ENCODE measurements around the gene OR4P4. TPM values are rescaled to one million over a fixed set of nuclear protein-coding genes. Genes with fewer than 3 reads are reported as not detected.

OR4P4 gene
- total and polyA plus RNA-seq, 9 of the 15 experiments (the other 6 are each of a cell fraction or from before 2014, with no cell fraction given): not detected

- TF ChIP-seq ZNF57 (CRISPR knock-in tag; IDR thresholded peaks at IDR 0.05) (no peak), RHOXF2B (CRISPR knock-in tag; conservative IDR thresholded peaks at IDR 0.05) (no peak)
- DNase-seq (ENCODE audit: extremely low read depth in 1 of 4, low spot score in 3 of 4) (no peak), FAIRE-seq (no peak), ATAC-seq (no peak)
- Histone ChIP-seq H3K36me3 (ENCODE audit: control insufficient read depth, insufficient read depth, low read length) (no peaks in the 10 kb centered on the region), H3K9ac (ENCODE audit: insufficient read depth in 1 of 2, low read depth in 2 of 2, low read length in 2 of 2) (no peak overlapping the region), H3K27ac (ENCODE audit: extremely low read depth, low read depth, low read length) (no peak overlapping the region), H3K4me1 (replicated peaks in 1 of 2; ENCODE audit: control insufficient read depth in 2 of 2, insufficient read depth in 2 of 2, low read length in 2 of 2) (no peaks in the 10 kb centered on the region), H3K9me3 (replicated peaks; ENCODE audit: control insufficient read depth, insufficient read depth, low read depth, low read length) (no peaks in the 10 kb centered on the region), H4K20me1 (replicated peaks; ENCODE audit: control insufficient read depth, insufficient read depth, low read length) (no peaks in the 10 kb centered on the region), H3K4me3 (no peak overlapping the region), H3K79me2 (ENCODE audit: control insufficient read depth, insufficient read depth, low read length) (no peaks in the 10 kb centered on the region), H2AFZ (ENCODE audit: low read depth, low read length) (no peak overlapping the region), H3K9me1 (ENCODE audit: control insufficient read depth, insufficient read depth, low read length) (no peaks in the 10 kb centered on the region), H3K4me2 (ENCODE audit: insufficient read depth, low read length) (no peak overlapping the region), H3K27me3 (ENCODE audit: control insufficient read depth in 2 of 2, insufficient read depth in 2 of 2, low read length in 2 of 2) (no peaks in the 10 kb centered on the region)
- intact Hi-C loops (cut with micrococcal nuclease) (no loop called here), in situ Hi-C loops (cut with MboI) (no loop called here)
- CTCF ChIA-PET (ENCODE audit: low intra/inter-chr PET ratio): no interaction called here
- POLR2A ChIA-PET: no interaction called here
- 0% methylated on average over 1 of the region's 1 CpG for WGBS (ENCODE audit: insufficient coverage, low coverage, missing lambda C conversion rate)
- BruUV-seq (replicated peaks): no TSS peak
These were observed 17.6 kb downstream of the OR4P4 start for GRCh38 chr11:55652560-55652959.

GRCh38 chr11:55655096-55655495 is 20.2 kb downstream of the OR4P4 start:
- BruUV-seq (replicated peaks): no TSS peak
- Histone ChIP-seq H4K20me1 (replicated peaks; ENCODE audit: control insufficient read depth, insufficient read depth, low read length) (no peaks in the 10 kb centered on the region), H3K9me1 (ENCODE audit: control insufficient read depth, insufficient read depth, low read length) (no peaks in the 10 kb centered on the region), H3K79me2 (ENCODE audit: control insufficient read depth, insufficient read depth, low read length) (no peaks in the 10 kb centered on the region), H3K36me3 (ENCODE audit: control insufficient read depth, insufficient read depth, low read length) (no peaks in the 10 kb centered on the region), H3K4me3 (no peak overlapping the region), H3K4me1 (replicated peaks in 1 of 2; ENCODE audit: control insufficient read depth in 2 of 2, insufficient read depth in 2 of 2, low read length in 2 of 2) (no peaks in the 10 kb centered on the region), H3K27me3 (ENCODE audit: control insufficient read depth in 2 of 2, insufficient read depth in 2 of 2, low read length in 2 of 2) (no peaks in the 10 kb centered on the region), H3K27ac (ENCODE audit: extremely low read depth, low read depth, low read length) (no peak overlapping the region), H3K4me2 (ENCODE audit: insufficient read depth, low read length) (no peak overlapping the region), H3K9me3 (replicated peaks; ENCODE audit: control insufficient read depth, insufficient read depth, low read depth, low read length) (no peaks in the 10 kb centered on the region), H2AFZ (ENCODE audit: low read depth, low read length) (no peak overlapping the region), H3K9ac (ENCODE audit: insufficient read depth in 1 of 2, low read depth in 2 of 2, low read length in 2 of 2) (no peak overlapping the region)
- ChIA-PET CTCF (ENCODE audit: low intra/inter-chr PET ratio) (no interaction called here), POLR2A (no interaction called here)
- intact Hi-C loops (cut with micrococcal nuclease) (no loop called here), in situ Hi-C loops (cut with MboI) (no loop called here)
- FAIRE-seq (no peak), DNase-seq (ENCODE audit: extremely low read depth in 1 of 4, low spot score in 3 of 4) (no peak), ATAC-seq (no peak)
- TF ChIP-seq ZBTB8A (IDR thresholded peaks at IDR 0.05; ENCODE audit: partially characterized antibody) (no peak), CHD1 (IDR thresholded peaks at IDR 0.05; ENCODE audit: low read length) (no peak), CXXC5 (CRISPR knock-in tag; IDR thresholded peaks at IDR 0.05) (no peak), ETV1 (tag; conservative IDR thresholded peaks at IDR 0.05; ENCODE audit: low read depth) (no peak), YBX1 (IDR thresholded peaks at IDR 0.05) (no peak), MTA1 (IDR thresholded peaks at IDR 0.05; ENCODE audit: borderline replicate concordance) (no peak), FOXK2 (conservative IDR thresholded peaks at IDR 0.05 in 1 of 2, IDR thresholded peaks at IDR 0.05 in 1 of 2; ENCODE audit: low read depth in 2 of 2) (no peak), SREBF2 (CRISPR knock-in tag; IDR thresholded peaks at IDR 0.05) (no peak), ZNF668 (CRISPR knock-in tag; IDR thresholded peaks at IDR 0.05) (no peak), ATF7 (IDR thresholded peaks at IDR 0.05) (no peak), SAFB (IDR thresholded peaks at IDR 0.05; ENCODE audit: borderline replicate concordance, low read depth, low read length) (no peak), ZBTB2 (IDR thresholded peaks at IDR 0.05) (no peak), ZFPM2 (CRISPR knock-in tag; IDR thresholded peaks at IDR 0.05) (no peak)
